ENCODE data around the gene SAMD11.
A peak's percentile ranks its signal among the peaks of the same experiment; 100 is the strongest.

SAMD11 gene

GRCh38 chr1:931380-932172 lies 7.9 kb downstream of the SAMD11 start:
- Mint-ChIP-seq H3K27ac (no peak overlapping the region), H3K27me3 (peaks cover 48% of the 10 kb centered on the region), H3K36me3 (ENCODE audit: low read depth) (no peaks in the 10 kb centered on the region), H3K4me1 (ENCODE audit: low read depth) (peaks cover 9% of the 10 kb centered on the region), H3K4me3 (no peak overlapping the region), H3K9me3 (no peaks in the 10 kb centered on the region)
- DNase-seq = no peak

GRCh38 chr1:932173-932510 lies 8.4 kb downstream of the SAMD11 start:
- peaks cover 9% of the 10 kb centered on the region for H3K4me1 Mint-ChIP-seq (ENCODE audit: low read depth)

GRCh38 chr1:932776-933602 lies 9.3 kb downstream of the SAMD11 start:
- Mint-ChIP-seq H3K27me3 (peaks cover 45% of the 10 kb centered on the region), H3K36me3 (ENCODE audit: low read depth) (no peaks in the 10 kb centered on the region), H3K4me3 (no peak overlapping the region), H3K9me3 (no peaks in the 10 kb centered on the region), H3K4me1 (ENCODE audit: low read depth) (peaks cover 9% of the 10 kb centered on the region), H3K27ac (no peak overlapping the region)
- DNase-seq = no peak

More at GRCh38 chr1:932173-932510, 8.4 kb downstream of the SAMD11 start:
- DNase-seq = no peak
- Mint-ChIP-seq H3K27ac (no peak overlapping the region), H3K27me3 (peaks cover 48% of the 10 kb centered on the region), H3K4me3 (no peak overlapping the region), H3K9me3 (no peaks in the 10 kb centered on the region), H3K36me3 (ENCODE audit: low read depth) (no peaks in the 10 kb centered on the region)

- no peak overlapping the region for H3K4me3 Mint-ChIP-seq
- H3K27ac Mint-ChIP-seq = no peak overlapping the region
- H3K9me3 Mint-ChIP-seq = no peaks in the 10 kb centered on the region
- peaks cover 9% of the 10 kb centered on the region for H3K4me1 Mint-ChIP-seq (ENCODE audit: low read depth)
- H3K27me3 Mint-ChIP-seq = peaks cover 48% of the 10 kb centered on the region
- DNase-seq = no peak
- no peaks in the 10 kb centered on the region for H3K36me3 Mint-ChIP-seq (ENCODE audit: low read depth)
Observed at GRCh38 chr1:933603-933940, 9.8 kb downstream of the SAMD11 start.

- Mint-ChIP-seq H3K4me3 (no peak overlapping the region), H3K9me3 (no peaks in the 10 kb centered on the region), H3K36me3 (ENCODE audit: low read depth) (no peaks in the 10 kb centered on the region), H3K27me3 (peaks cover 51% of the 10 kb centered on the region), H3K27ac (no peak overlapping the region), H3K4me1 (ENCODE audit: low read depth) (peaks cover 9% of the 10 kb centered on the region)
- no peak for DNase-seq
Observed at GRCh38 chr1:934991-935750, 11.4 kb downstream of the SAMD11 start.

GRCh38 chr1:935751-936231 lies 12.1 kb downstream of the SAMD11 start:
- no peak overlapping the region for H3K27ac Mint-ChIP-seq
- H3K9me3 Mint-ChIP-seq = no peaks in the 10 kb centered on the region
- DNase-seq = no peak
- H3K27me3 Mint-ChIP-seq = peaks cover 56% of the 10 kb centered on the region
- H3K4me3 Mint-ChIP-seq = no peak overlapping the region
- no peaks in the 10 kb centered on the region for H3K36me3 Mint-ChIP-seq (ENCODE audit: low read depth)
- peaks cover 14% of the 10 kb centered on the region for H3K4me1 Mint-ChIP-seq (ENCODE audit: low read depth)

GRCh38 chr1:936348-937264 lies 12.9 kb downstream of the SAMD11 start:
- no peak overlapping the region for H3K4me3 Mint-ChIP-seq
- H3K27me3 Mint-ChIP-seq = peaks cover 56% of the 10 kb centered on the region
- H3K36me3 Mint-ChIP-seq (ENCODE audit: low read depth) = no peaks in the 10 kb centered on the region
- DNase-seq = no peak
- H3K4me1 Mint-ChIP-seq (ENCODE audit: low read depth) = peaks cover 18% of the 10 kb centered on the region
- H3K27ac Mint-ChIP-seq = no peak overlapping the region
- H3K9me3 Mint-ChIP-seq = no peaks in the 10 kb centered on the region

GRCh38 chr1:937521-937920 lies 13.8 kb downstream of the SAMD11 start:
- DNase-seq = no peak
- Mint-ChIP-seq H3K4me3 (no peak overlapping the region), H3K36me3 (ENCODE audit: low read depth) (no peaks in the 10 kb centered on the region), H3K4me1 (ENCODE audit: low read depth) (peaks cover 18% of the 10 kb centered on the region), H3K9me3 (no peaks in the 10 kb centered on the region), H3K27ac (no peak overlapping the region), H3K27me3 (peaks cover 55% of the 10 kb centered on the region)

- Mint-ChIP-seq H3K27ac (no peak overlapping the region), H3K4me1 (ENCODE audit: low read depth) (peaks cover 18% of the 10 kb centered on the region), H3K36me3 (ENCODE audit: low read depth) (no peaks in the 10 kb centered on the region), H3K9me3 (no peaks in the 10 kb centered on the region), H3K27me3 (peaks cover 56% of the 10 kb centered on the region), H3K4me3 (no peak overlapping the region)
- DNase-seq = no peak
Observed at GRCh38 chr1:938088-938683, 14.5 kb downstream of the SAMD11 start.

GRCh38 chr1:938711-939489 lies 15.2 kb downstream of the SAMD11 start:
- no peak for DNase-seq
- H3K27me3 Mint-ChIP-seq = peaks cover 56% of the 10 kb centered on the region

GRCh38 chr1:939511-940106 lies 15.9 kb downstream of the SAMD11 start:
- Mint-ChIP-seq H3K4me1 (ENCODE audit: low read depth) (peaks cover 18% of the 10 kb centered on the region), H3K9me3 (no peaks in the 10 kb centered on the region), H3K36me3 (ENCODE audit: low read depth) (peaks cover 9% of the 10 kb centered on the region), H3K4me3 (no peak overlapping the region), H3K27ac (no peak overlapping the region), H3K27me3 (peaks cover 56% of the 10 kb centered on the region)
- DNase-seq = no peak

More at GRCh38 chr1:938711-939489, 15.2 kb downstream of the SAMD11 start:
- no peak overlapping the region for H3K4me3 Mint-ChIP-seq
- no peaks in the 10 kb centered on the region for H3K9me3 Mint-ChIP-seq
- no peak overlapping the region for H3K27ac Mint-ChIP-seq
- H3K4me1 Mint-ChIP-seq (ENCODE audit: low read depth) = peaks cover 18% of the 10 kb centered on the region
- peaks cover 2% of the 10 kb centered on the region for H3K36me3 Mint-ChIP-seq (ENCODE audit: low read depth)

GRCh38 chr1:940107-941014 lies 16.6 kb downstream of the SAMD11 start:
- Mint-ChIP-seq H3K36me3 (ENCODE audit: low read depth) (peaks cover 16% of the 10 kb centered on the region), H3K9me3 (no peaks in the 10 kb centered on the region), H3K4me1 (ENCODE audit: low read depth) (peaks cover 12% of the 10 kb centered on the region), H3K27me3 (peaks cover 49% of the 10 kb centered on the region), H3K27ac (no peak overlapping the region), H3K4me3 (peak overlapping the region; percentile 59)
- peak; percentile 60 for DNase-seq
